GM18907 (cell line): ENCODE measurements around the gene LOXHD1.

Source experiments
- ATAC-seq: cut with Tn5 transposase; IDR thresholded peaks from one replicate; pipeline ENCODE4 v1.9.1; 2021; ENCODE audit warnings: mild to moderate bottlenecking, moderate library complexity; ENCODE audit not compliant: unreplicated experiment

Gene LOXHD1

DNA sequence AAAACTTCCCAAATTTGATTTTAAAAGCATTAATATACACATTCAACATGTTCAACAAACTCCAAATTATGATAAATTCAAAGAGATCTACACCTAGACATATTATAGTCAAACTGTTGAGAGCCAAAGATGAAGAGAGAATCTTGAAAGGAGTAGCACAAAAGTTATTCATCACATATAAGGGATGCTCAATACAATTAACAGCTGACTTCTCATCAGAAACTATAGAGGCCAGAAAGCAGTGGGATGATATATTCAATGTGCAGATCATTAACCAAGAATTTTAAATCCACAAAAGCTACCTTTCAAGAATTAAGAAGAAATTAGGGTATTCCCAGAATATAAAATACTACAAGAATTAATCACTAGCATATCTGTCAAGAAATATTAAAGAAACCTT is 75.4 kb downstream of the LOXHD1 start:
- no peak for ATAC-seq

DNA sequence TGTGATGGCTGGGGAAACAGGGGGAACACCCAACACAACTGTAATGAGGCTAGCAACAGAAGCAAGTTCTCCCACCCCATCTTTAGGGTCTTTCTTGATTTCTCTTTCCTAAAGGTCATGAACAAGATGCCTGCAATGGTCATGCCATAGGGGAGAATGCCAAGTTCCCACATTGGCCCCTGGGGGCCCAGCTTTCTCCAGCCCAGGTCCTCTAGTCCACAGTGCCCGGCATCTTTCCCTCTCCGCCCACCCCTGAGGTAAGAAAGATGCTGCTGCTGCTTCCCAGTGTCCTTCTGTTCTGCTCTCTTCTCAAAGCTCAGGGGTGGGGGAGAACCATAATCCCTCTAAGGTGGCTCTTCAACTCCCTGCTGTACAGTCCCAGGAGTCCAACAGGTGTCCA is 78.0 kb downstream of the LOXHD1 start:
- ATAC-seq = no peak

DNA sequence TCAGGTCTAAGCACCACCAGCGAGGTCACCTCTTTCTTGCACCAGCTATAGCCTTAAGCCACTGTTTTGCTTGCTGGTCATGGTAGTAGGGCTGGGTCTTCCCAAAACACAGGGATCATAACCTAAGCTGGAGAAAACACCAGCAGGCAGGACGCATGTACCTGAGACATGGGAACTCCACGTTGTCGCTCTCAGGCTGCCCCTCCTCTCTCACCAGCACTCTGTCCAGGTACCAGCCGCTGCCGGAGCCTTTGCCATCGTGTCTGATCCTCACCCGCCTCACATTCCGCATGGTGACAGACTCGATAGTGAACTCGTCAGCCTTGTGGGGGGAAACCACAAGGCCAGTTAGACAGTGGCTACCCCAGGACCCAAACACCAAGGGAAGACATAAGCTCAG is 79.5 kb downstream of the LOXHD1 start:
- ATAC-seq = no peak

DNA sequence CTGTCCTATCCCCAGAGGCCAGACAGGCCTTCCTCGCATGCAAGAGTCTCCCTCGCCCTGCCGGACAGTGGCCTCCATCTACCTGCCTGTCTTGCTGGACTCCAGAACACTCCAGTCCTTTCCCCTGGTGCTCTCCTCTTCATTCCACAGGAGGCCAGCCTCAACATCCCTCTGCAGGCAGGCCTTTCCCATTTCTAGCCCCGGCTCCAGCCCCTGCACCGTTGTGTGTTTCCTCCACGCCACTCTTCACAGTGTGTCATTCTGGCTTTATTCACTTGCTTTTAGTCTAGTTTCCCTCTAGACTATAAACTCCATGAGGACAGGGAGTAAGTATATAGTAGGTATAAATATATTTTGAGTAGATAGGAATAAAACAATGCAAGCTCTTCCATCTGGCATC is 81.2 kb downstream of the LOXHD1 start:
- ATAC-seq = no peak

DNA sequence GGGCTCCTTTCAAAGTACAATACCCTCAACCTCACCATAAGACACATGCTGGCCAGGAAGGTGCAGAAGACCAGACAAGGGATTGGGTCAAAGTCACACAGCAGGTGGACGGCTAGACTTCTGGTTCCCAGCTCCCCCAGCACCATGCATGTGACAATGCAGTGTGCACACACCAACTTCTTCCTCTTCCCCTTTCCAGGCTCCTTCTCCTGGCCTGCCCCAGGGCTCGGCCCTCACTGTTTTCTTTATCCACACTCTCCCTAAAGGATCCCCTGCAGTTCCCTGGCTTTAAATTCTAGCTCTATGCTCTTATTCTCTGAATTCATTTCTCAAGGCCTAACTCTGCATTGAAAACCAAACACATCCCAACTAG is 82.3 kb downstream of the LOXHD1 start:
- ATAC-seq = no peak

DNA sequence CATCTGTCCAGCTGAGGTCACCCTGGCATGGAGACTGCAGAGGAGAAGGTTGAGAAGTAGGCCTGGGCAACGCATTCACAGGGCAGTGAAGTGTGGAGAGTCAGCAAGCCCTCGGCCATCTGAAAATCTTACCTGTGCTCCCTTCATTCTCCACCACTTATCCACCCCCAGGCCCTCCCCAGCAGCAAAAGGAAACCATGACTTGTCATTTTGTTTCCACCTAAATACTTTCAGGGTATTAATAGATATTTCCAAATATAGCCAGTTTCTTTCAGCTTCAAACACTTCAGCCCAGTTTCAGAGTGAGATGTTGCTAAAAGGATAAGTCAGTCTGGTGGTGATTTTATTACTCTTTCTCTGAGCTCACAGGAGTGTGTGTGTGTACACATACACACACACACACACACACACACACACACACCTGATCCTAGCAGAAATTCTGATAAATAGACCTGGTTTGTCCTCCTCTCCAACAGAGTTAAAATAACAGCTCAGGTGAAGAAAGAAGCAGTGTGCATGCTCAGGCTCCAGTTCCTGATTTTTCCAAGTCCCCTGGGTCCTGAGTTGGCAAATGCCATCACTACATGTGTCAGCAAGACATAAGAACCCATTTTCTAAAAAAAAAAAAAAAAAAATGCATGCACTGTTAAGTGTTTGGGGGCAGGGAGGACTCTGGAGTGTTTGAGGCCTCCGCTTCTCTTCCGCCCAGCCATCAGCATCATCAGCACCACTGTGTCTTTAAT is 82.8 kb downstream of the LOXHD1 start:
- no peak for ATAC-seq

DNA sequence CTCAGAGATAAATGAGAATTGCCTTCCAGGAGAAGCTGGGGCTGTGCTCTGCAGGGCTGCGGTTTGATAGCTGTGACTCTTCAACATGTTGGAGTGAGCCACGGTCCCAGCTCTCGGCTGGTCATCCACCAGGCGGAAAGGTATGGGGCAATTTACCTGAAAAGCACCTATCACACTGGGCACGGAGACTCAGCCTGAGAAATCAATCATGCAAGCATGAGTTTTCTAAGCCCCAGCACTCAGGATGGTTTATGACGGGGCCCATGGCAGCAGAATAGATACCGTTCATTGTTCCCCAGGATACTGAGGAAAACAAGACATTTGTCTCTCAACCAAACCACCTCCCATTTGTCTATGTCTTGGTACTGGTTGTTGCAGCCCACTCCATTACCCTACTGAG is 83.9 kb downstream of the LOXHD1 start:
- no peak for ATAC-seq

- no peak for ATAC-seq
Measured at GRCh38 chr18:46571756-46572155, 85.3 kb downstream of the LOXHD1 start.

GRCh38 chr18:46570666-46571065 is 86.4 kb downstream of the LOXHD1 start:
- no peak for ATAC-seq

- ATAC-seq = no peak
Measured at GRCh38 chr18:46570134-46570533, 86.9 kb downstream of the LOXHD1 start.

- ATAC-seq = no peak
Measured at GRCh38 chr18:46569211-46569610, 87.8 kb downstream of the LOXHD1 start.

- ATAC-seq = no peak
Measured at GRCh38 chr18:46567196-46567595, 89.8 kb downstream of the LOXHD1 start.

DNA sequence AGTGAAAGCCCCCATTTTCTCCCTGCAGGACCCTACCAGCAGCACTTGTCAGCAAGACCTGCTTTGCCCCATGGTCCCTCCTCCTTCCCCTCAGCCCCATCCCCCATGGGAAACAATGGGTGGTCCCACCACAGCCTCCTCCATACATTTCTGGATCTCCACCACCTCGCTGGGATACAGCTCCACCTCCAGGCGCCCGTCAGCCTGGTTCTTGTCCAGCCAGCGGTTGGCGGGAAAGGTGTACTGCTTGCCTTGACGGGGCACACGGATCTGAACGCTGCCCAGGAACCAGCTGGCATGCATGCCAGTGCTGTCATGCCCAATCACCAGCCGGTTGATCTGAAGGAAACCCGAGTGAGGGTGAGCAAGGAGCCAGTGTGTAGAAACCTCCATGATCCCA is 90.9 kb downstream of the LOXHD1 start:
- no peak for ATAC-seq

- no peak for ATAC-seq
Measured at GRCh38 chr18:46565256-46565655, 91.8 kb downstream of the LOXHD1 start.

GRCh38 chr18:46563317-46563716 is 93.7 kb downstream of the LOXHD1 start:
- ATAC-seq = no peak

- ATAC-seq = no peak
Measured at GRCh38 chr18:46562674-46563192, 94.3 kb downstream of the LOXHD1 start.

DNA sequence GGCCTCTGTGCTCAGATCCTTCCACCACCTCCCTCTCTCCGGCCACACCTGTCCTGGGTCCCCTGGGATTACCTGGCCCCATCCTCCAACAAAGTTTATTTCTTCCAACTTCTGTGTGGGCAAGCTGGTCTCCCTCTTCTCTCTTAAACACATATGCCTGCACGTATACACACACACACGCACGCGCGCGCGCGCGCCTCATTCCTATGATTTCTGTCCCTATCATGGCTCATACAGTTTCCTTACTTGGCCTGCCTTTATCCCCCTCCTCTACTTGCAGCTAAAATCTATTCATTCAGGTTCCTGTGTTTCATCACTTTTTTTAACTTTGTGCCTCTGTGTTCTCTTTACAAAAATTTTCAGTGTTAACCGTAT is 96.4 kb downstream of the LOXHD1 start:
- ATAC-seq = no peak

DNA sequence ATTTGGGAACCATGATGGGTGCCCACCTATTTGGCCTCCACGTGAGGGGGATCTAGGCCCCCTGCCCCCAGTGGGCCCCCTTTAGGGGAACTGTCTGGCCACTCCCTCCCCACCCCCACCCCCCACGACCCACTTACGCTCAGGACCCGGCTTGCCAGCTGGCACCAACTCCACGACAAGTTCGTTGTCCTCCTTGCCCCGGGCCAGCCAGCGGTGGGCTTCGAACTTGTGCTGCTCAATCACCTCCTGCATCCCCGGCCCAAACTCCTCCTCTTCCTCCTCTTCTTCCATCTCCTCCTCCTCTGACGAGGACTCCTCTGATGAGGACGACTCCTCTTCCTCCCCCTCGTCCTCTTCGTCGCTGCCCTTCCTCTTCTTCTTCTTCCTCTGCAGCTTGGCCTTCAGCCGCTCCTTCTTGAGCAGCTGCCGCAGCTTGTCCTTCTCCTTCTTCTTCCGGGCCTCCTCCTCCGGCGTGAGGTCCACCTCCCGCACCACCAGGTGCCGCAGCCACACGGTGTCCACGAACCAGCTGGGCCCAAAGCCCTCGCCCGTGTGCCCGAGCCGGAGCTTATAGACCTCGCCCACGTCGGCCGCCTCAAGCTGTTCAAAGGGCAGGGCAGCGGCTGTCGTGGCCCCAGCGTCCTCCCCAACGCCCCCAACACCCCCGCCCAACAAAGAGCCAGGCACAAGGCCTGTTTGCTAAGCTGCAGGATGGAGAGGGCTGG is 96.9 kb downstream of the LOXHD1 start:
- no peak for ATAC-seq

DNA sequence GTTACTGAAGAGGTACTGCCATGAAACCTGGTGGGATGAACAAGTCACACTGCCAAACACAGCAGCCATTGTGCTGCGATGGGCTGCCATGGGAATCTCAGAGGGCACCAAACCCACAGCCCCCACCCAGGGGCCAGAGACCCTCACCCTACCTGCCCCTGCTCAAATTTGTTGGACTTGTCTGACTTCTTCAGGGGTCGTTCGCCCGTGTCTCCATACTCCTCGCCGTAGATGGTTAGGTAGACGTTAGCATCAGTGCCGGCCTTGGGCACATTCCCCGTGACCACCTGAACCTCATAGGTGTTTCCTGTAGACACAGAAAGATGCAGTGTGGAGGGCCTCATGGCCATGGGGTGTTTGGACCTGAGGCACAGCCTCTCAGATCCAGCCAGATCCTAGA is 97.7 kb downstream of the LOXHD1 start:
- no peak for ATAC-seq

DNA sequence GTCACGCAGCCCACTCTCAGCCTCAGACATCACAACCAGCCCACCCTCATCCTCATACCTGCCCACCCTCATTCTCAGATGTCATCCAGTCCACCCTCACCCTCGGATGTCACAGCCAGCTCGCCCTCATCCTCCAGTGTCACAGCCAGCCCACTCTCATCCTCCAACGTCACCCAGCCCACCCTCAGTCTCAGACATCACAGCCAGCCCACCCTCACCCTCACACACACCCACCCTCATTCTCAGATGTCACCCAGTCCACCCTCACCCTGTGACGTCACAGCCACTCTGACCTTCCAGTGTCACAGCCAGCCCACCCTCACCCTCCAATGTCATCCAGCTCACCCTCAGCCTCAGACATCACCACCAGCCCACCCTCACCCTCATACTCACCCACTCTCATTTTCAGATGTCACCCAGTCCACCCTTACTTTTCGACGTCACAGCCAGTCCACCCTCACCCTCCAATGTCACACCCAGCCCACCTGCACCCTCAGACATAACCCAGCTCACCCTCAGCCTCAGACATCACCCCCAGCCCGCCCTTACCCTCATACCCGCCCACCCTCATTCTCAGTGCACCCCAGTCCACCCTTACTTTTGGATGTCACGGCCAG is 100.3 kb downstream of the LOXHD1 start:
- ATAC-seq = no peak

- no peak for ATAC-seq
Measured at GRCh38 chr18:46555724-46556123, 101.3 kb downstream of the LOXHD1 start.

DNA sequence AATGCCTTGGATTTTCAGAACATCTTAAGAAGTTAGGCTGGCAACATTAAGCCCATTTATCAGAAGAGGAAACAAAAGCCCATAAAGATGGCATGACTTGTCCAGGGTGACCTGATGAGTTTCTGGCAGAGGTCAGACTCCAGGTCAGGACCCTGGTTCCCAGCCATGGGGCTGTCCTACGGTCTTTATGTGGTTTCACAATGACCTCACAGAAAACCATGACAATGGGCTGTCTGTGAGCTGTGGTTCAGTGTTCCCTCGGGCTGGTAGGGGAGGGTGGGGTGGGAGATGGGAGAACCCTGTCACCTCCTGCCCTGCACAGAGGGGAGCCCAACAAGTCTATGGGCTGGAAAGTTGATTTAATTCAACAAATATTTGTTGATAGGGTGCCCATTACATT is 101.8 kb downstream of the LOXHD1 start:
- ATAC-seq = no peak
